ENCODE measurements around the gene TAF11.

- TF ChIP-seq CTCF (IDR thresholded peaks at IDR 0.05) (no peak), POLR2A (IDR thresholded peaks at IDR 0.05) (no peak), EP300 (IDR thresholded peaks at IDR 0.05) (no peak)
Observed at GRCh38 chr6:34872332-34872731, 15.5 kb downstream of the TAF11 start.

Data from tibial nerve (tissue), 4 donors.